Adrenal gland (tissue), 12 donors: ENCODE results near the gene ATG10. TPM values are rescaled to one million over a fixed set of nuclear protein-coding genes. Genes with fewer than 3 reads are reported as not detected.

Source experiments
- DNase-seq, 7 donors: peaks; one replicate each; pipeline ENCODE4 v3.0.0-alpha.2; 2019 to 2020
- H3K27ac ChIP-seq, 5 donors: fragments of 200-600 bp; sonication (generic) in 4 of 5; 1 replicate in 3 of 5; 2 replicates in 2 of 5; pipeline versions ENCODE4 v1.5.1 to v1.8.0; 2016 to 2020; ENCODE audit warnings: mild to moderate bottlenecking in 1 of 5
- H3K27me3 ChIP-seq: fragments of 200-600 bp; 2 replicates; pipeline ENCODE4 v1.8.0; 2021
- H3K36me3 ChIP-seq, 2 donors: fragments of 200-600 bp; replicated peaks in 1 of 2; 1 replicate in 1 of 2; 2 replicates in 1 of 2; pipeline versions ENCODE4 v1.5.1 to v1.8.0; 2018 to 2022
- H3K4me1 ChIP-seq, 2 donors: fragments of 200-600 bp; replicated peaks in 1 of 2; 1 replicate in 1 of 2; 2 replicates in 1 of 2; pipeline versions ENCODE4 v1.5.1 to v1.8.0; 2018 to 2021
- H3K4me3 ChIP-seq, 4 donors: fragments of 200-600 bp; sonication (generic) in 3 of 4; one replicate each; pipeline ENCODE4 v1.5.1; 2016 to 2018
- H3K9me3 ChIP-seq, 3 donors: fragments of 200-600 bp; sonication (generic) in 1 of 3; replicated peaks in 1 of 3; 1 replicate in 2 of 3; 2 replicates in 1 of 3; pipeline versions ENCODE4 v1.5.1 to v1.8.0; 2016 to 2021
- CTCF ChIP-seq, 6 experiments: fragments of 450-650 bp in 4 of 6; fragments of 200-600 bp in 2 of 6; sonication (generic) in 1 of 6; IDR thresholded peaks; 1 replicate in 5 of 6; 2 replicates in 1 of 6; pipeline versions ENCODE4 v1.5.1 to v1.8.0; 2016 to 2021; ENCODE audit warnings: antibody characterized with exemption in 6 of 6, mild to moderate bottlenecking in 2 of 6, moderate library complexity in 1 of 6
- POLR2A ChIP-seq, 2 donors: fragments of 450-650 bp; IDR thresholded peaks; one replicate each; pipeline ENCODE4 v1.6.1; 2017; ENCODE audit warnings: antibody characterized with exemption in 2 of 2, mild to moderate bottlenecking in 2 of 2, moderate library complexity in 1 of 2
- WGBS, 4 donors: extraction: QIAGEN DNeasy Blood & Tissue Kit in 2 of 4; methylation state at CpG; one replicate each; pipeline versions ENCODE4 v1.1.5 to v1.1.7; 2013 to 2017; 5-methylcytosine and 5-hydroxymethylcytosine counted together
- intact Hi-C, 2 donors: fragments of 100-400 bp; cut with DNase I; formaldehyde crosslinking; loops; one replicate each; pipeline versions ENCODE4 v1.14.1 to v1.15.0; 2022 to 2023
- polyA plus RNA-seq, 3 donors: library from polyadenylated mRNA; stranded (reverse); fragments of 200-250 nt in 2 of 3; fragments of 350-450 nt in 1 of 3; fragmentation: Illumina TruSeq in 1 of 3; extraction: RNeasy Lipid Tissue Mini Kit (QIAGEN cat#74804) in 1 of 3; gene quantifications; one replicate each; pipeline ENCODE4 v1.2.3, GENCODE V29; 2013 to 2014
- total RNA-seq, 9 donors: library from RNA; depleted of rRNA in 4 of 9; stranded (reverse); fragments of >200 nt in 4 of 9; fragments of 120-200 nt in 1 of 9; fragmentation: NEBNext Ultra II Directional in 1 of 9; extraction: Animal tissue kit (Norgen Biotek cat#: 25700) in 1 of 9; gene quantifications; one replicate each; pipeline versions ENCODE4 v1.1.0 to v1.2.4, GENCODE V29; 2013 to 2023
- donor health status: healthy with polysubstance abuse.
- donor health status: Bipolar disorder and iron deficiency.
- donor health status: DM: yes; HTN: yes; CAD: no.
- donor health status: DM: no; HTN: no; CAD: no.
- donor health status: DM: no; HTN: no; CAD: no.
- donor health status: DM: yes; HTN: yes; CAD: no.

The ATG10 gene
- total and polyA plus RNA-seq, 12 donors: 4.0 to 15.1 (median 7.1) TPM

- no peaks in the 10 kb centered on the region for H3K36me3 ChIP-seq
- H3K4me3 ChIP-seq: no peak overlapping the region
- H3K27ac ChIP-seq: no peak overlapping the region
- H3K4me1 ChIP-seq: peaks cover 0 to 12% of the 10 kb centered on the region in 2 donors
- DNase-seq: no peak
- H3K27me3 ChIP-seq: no peaks in the 10 kb centered on the region
- TF ChIP-seq CTCF (IDR thresholded peaks at IDR 0.05): no peak
- no peak for TF ChIP-seq POLR2A (IDR thresholded peaks at IDR 0.05)
- intact Hi-C loops: no loop called here
- WGBS, 4 donors: 82 to 87% (median 84%) methylated on average over 2 of the region's 2 CpGs
- no peaks in the 10 kb centered on the region for H3K9me3 ChIP-seq
These were observed 100.3 kb downstream of the ATG10 start for GRCh38 chr5:82072138-82072537.

DNA sequence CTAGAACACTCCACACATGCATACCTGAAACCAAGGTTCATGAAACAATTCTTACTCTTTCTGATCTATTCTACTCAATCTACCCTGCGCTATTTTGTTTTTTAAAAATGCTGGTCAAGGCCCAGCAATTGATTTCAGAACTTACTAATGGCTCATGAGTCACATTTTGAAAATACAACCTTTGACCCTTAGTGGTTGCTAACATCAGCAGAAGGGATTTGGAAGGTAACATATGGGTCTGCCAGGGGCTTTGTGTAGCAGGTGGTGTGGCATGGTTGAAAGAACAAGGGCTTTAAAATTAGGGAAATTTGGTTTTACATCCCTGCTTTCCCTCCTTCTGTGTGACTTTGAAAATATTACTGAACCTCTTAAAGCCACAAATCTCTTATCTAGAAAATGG is 101.4 kb downstream of the ATG10 start:
- Histone ChIP-seq H3K4me1 (peaks cover 0 to 12% of the 10 kb centered on the region in 2 donors), H3K36me3 (no peaks in the 10 kb centered on the region), H3K9me3 (no peaks in the 10 kb centered on the region), H3K27me3 (no peaks in the 10 kb centered on the region), H3K4me3 (no peak overlapping the region), H3K27ac (no peak overlapping the region)
- no peak for DNase-seq
- intact Hi-C loops: no loop called here
- TF ChIP-seq CTCF (IDR thresholded peaks at IDR 0.05) (no peak), POLR2A (IDR thresholded peaks at IDR 0.05) (no peak)
- 65 to 74% (median 68%) methylated on average over 1 of the region's 1 CpG for WGBS, 4 donors

DNA sequence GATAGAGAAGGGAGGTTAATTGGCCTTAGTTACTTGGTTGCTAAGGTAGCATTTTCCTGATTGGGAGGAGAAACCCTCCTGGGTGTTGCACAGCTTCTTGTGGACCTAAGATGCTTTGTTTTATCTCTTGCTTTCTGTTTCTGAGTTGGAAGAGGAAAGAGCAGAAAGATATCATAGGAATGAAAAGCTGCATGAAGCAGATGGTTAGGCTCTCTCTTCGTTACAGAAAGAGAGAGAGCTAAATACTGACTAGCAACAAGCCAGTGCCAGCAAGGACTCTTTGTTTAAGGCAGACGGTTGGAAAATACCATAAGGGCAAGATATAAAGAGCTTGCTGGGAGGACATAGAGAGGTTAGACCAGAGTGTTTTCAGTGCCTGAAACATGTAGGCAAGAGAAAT is 103.1 kb downstream of the ATG10 start:
- intact Hi-C loops: no loop called here

GRCh38 chr5:82077496-82077895 is 105.7 kb downstream of the ATG10 start:
- 41 to 56% (median 46%) methylated on average over 5 of the region's 5 CpGs for WGBS, 4 donors

More for the DNA sequence above, 103.1 kb downstream of the ATG10 start:
- WGBS, 4 donors: 55 to 67% (median 67%) methylated on average over 2 of the region's 2 CpGs
- no peak for TF ChIP-seq POLR2A (IDR thresholded peaks at IDR 0.05)
- TF ChIP-seq CTCF (IDR thresholded peaks at IDR 0.05): no peak
- Histone ChIP-seq H3K27ac (no peak overlapping the region), H3K36me3 (no peaks in the 10 kb centered on the region), H3K27me3 (no peaks in the 10 kb centered on the region), H3K9me3 (no peaks in the 10 kb centered on the region), H3K4me3 (no peak overlapping the region), H3K4me1 (peaks cover 0 to 10% of the 10 kb centered on the region in 2 donors)
- DNase-seq: no peak

More at GRCh38 chr5:82077496-82077895, 105.7 kb downstream of the ATG10 start:
- Histone ChIP-seq H3K27ac (no peak overlapping the region), H3K27me3 (no peaks in the 10 kb centered on the region), H3K4me3 (no peak overlapping the region), H3K36me3 (no peaks in the 10 kb centered on the region), H3K9me3 (no peaks in the 10 kb centered on the region), H3K4me1 (peaks cover 0 to 4% of the 10 kb centered on the region in 2 donors)
- intact Hi-C loops: no loop called here
- DNase-seq: peak in 1 of 7 donors; percentile 15
- TF ChIP-seq POLR2A (IDR thresholded peaks at IDR 0.05): no peak
- TF ChIP-seq CTCF (IDR thresholded peaks at IDR 0.05): no peak
